ENCODE results near the gene PGS1.

GRCh38 chr17:78374189-78374588 lies 4.3 kb upstream of the PGS1 start:
- TF ChIP-seq, protein P1, sequence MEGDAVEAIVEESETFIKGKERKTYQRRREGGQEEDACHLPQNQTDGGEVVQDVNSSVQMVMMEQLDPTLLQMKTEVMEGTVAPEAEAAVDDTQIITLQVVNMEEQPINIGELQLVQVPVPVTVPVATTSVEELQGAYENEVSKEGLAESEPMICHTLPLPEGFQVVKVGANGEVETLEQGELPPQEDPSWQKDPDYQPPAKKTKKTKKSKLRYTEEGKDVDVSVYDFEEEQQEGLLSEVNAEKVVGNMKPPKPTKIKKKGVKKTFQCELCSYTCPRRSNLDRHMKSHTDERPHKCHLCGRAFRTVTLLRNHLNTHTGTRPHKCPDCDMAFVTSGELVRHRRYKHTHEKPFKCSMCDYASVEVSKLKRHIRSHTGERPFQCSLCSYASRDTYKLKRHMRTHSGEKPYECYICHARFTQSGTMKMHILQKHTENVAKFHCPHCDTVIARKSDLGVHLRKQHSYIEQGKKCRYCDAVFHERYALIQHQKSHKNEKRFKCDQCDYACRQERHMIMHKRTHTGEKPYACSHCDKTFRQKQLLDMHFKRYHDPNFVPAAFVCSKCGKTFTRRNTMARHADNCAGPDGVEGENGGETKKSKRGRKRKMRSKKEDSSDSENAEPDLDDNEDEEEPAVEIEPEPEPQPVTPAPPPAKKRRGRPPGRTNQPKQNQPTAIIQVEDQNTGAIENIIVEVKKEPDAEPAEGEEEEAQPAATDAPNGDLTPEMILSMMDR (IDR thresholded peaks at IDR 0.05) = no peak
- no peak for TF ChIP-seq POLR2A (IDR thresholded peaks at IDR 0.05)
